Measurements from ENCODE around the gene CBX2.

Gene CBX2

GRCh38 chr17:79831265-79832217 lies 53.6 kb downstream of the CBX2 start:
- DNase-seq, result no peak

- no peak for DNase-seq
Measured at GRCh38 chr17:79832218-79833109, 54.5 kb downstream of the CBX2 start.

- DNase-seq, result no peak
Measured at GRCh38 chr17:79833110-79833450, 55.1 kb downstream of the CBX2 start.

GRCh38 chr17:79833744-79834564 lies 56.0 kb downstream of the CBX2 start:
- no peak for DNase-seq

GRCh38 chr17:79834565-79835469 lies 56.9 kb downstream of the CBX2 start:
- DNase-seq, result no peak

- no peak for DNase-seq
Measured at GRCh38 chr17:79835470-79835899, 57.5 kb downstream of the CBX2 start.

- no peak for DNase-seq
Measured at GRCh38 chr17:79835953-79836509, 58.1 kb downstream of the CBX2 start.

- DNase-seq, result no peak
Measured at GRCh38 chr17:79836510-79836971, 58.6 kb downstream of the CBX2 start.

GRCh38 chr17:79836972-79837887 lies 59.3 kb downstream of the CBX2 start:
- DNase-seq, result no peak

All from right forelimb (tissue), 1 donor.